Measurements from ENCODE around the gene SUPT20H.

- TF ChIP-seq ZFP30 (CRISPR knock-in tag; IDR thresholded peaks at IDR 0.05) (no peak), ESRRG (CRISPR knock-in tag; IDR thresholded peaks at IDR 0.05) (no peak), CREB5 (CRISPR knock-in tag; IDR thresholded peaks at IDR 0.05; ENCODE audit: low read depth) (no peak)
- TF ChIP-seq, protein P1, sequence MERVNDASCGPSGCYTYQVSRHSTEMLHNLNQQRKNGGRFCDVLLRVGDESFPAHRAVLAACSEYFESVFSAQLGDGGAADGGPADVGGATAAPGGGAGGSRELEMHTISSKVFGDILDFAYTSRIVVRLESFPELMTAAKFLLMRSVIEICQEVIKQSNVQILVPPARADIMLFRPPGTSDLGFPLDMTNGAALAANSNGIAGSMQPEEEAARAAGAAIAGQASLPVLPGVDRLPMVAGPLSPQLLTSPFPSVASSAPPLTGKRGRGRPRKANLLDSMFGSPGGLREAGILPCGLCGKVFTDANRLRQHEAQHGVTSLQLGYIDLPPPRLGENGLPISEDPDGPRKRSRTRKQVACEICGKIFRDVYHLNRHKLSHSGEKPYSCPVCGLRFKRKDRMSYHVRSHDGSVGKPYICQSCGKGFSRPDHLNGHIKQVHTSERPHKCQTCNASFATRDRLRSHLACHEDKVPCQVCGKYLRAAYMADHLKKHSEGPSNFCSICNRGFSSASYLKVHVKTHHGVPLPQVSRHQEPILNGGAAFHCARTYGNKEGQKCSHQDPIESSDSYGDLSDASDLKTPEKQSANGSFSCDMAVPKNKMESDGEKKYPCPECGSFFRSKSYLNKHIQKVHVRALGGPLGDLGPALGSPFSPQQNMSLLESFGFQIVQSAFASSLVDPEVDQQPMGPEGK (CRISPR knock-in tag; IDR thresholded peaks at IDR 0.05; ENCODE audit: borderline replicate concordance): no peak; the same call in 1 of the 2 replicates
Observed at GRCh38 chr13:37058910-37059847, at the start of gene SUPT20H.

Data from SK-N-SH treated with all-trans-retinoic acid at 6 μM for 48 hours (cell line).